Endothelial cell of umbilical vein (primary cell): Measurements from ENCODE around the gene MRPL54. TPM values are rescaled to one million over a fixed set of nuclear protein-coding genes. Genes with fewer than 3 reads are reported as not detected.

Experiments
- BruUV-seq: library from RNA; stranded (reverse); fragments of 400-500 nt; replicated peaks from 2 replicates; lab custom pipeline; 2021; lab: Mats Ljungman, UMichigan
- CTCF ChIA-PET: fragments of 300-600, 350-600 bp; sonication (Branson Sonifier 250); formaldehyde crosslinking; loops from one replicate; lab custom pipeline; 2021; ENCODE audit warnings: antibody characterized with exemption, inconsistent platforms; lab: Charles Lee
- POLR2A ChIA-PET: fragments of 300-600, 350-600 bp; sonication (Branson Sonifier 250); formaldehyde crosslinking; loops from one replicate; lab custom pipeline; 2021; ENCODE audit warnings: antibody characterized with exemption, inconsistent platforms; lab: Charles Lee
- DNase-seq: peaks from one replicate; pipeline ENCODE4 v3.0.0-alpha.2; 2011; ENCODE audit warnings: low read depth, low spot score
- FAIRE-seq: peaks from 2 replicates; lab custom pipeline; 2011; peaks lifted over from hg19 to GRCh38; lab: Jason Lieb, UNC
- H2AFZ ChIP-seq: 2 replicates; pipeline ENCODE4 v1.6.0; 2012; ENCODE audit warnings: low read depth, low read length, control low read depth, inconsistent platforms
- H3K27ac ChIP-seq: 2 replicates; pipeline ENCODE4 v1.5.1; 2011; ENCODE audit warnings: low read depth, mild to moderate bottlenecking, control low read depth, low read length, moderate library complexity; ENCODE audit not compliant: insufficient read depth
- H3K27me3 ChIP-seq, 2 experiments: 2 replicates each; pipeline versions ENCODE4 v1.6.0 to v1.6.1; 2011; ENCODE audit warnings: low read length in 2 of 2, mixed read lengths in 1 of 2; ENCODE audit not compliant: control insufficient read depth in 2 of 2, insufficient read depth in 2 of 2
- H3K36me3 ChIP-seq, 2 experiments: 2 replicates in 1 of 2; 3 replicates in 1 of 2; pipeline ENCODE4 v1.5.1; 2011; ENCODE audit warnings: low read length in 2 of 2, mild to moderate bottlenecking in 1 of 2, moderate library complexity in 1 of 2; ENCODE audit not compliant: control insufficient read depth in 2 of 2, insufficient read depth in 2 of 2; ENCODE audit errors: extremely low read depth in 1 of 2
- H3K4me1 ChIP-seq: 3 replicates; pipeline ENCODE4 v1.5.1; 2011; ENCODE audit warnings: mild to moderate bottlenecking, low read length; ENCODE audit not compliant: control insufficient read depth, insufficient read depth; ENCODE audit errors: extremely low read depth
- H3K4me2 ChIP-seq: 2 replicates; pipeline ENCODE4 v1.6.1; 2011; ENCODE audit warnings: low read length, control low read depth, mixed read lengths; ENCODE audit not compliant: insufficient read depth
- H3K4me3 ChIP-seq, 3 experiments: fragments of 200-600 bp in 1 of 3; sonication (generic), shearing (Covaris generic) in 1 of 3; replicated peaks in 1 of 3; 2 replicates each; pipeline ENCODE4 v1.5.1; 2011 to 2016; ENCODE audit warnings: control low read depth in 3 of 3, low read length in 3 of 3, mild to moderate bottlenecking in 2 of 3, inconsistent platforms in 1 of 3, low read depth in 1 of 3, moderate library complexity in 1 of 3; ENCODE audit not compliant: insufficient read depth in 1 of 3
- H3K79me2 ChIP-seq: 2 replicates; pipeline ENCODE4 v1.6.0; 2012; ENCODE audit warnings: low read length, inconsistent platforms; ENCODE audit not compliant: control insufficient read depth, insufficient read depth
- H3K9ac ChIP-seq: replicated peaks from 2 replicates; pipeline ENCODE3; 2011; ENCODE audit warnings: low read length, control low read depth; ENCODE audit not compliant: insufficient read depth; ENCODE audit errors: extremely low read depth
- H3K9me1 ChIP-seq: replicated peaks from 3 replicates; pipeline ENCODE4 v1.6.0; 2011; ENCODE audit warnings: mild to moderate bottlenecking, low read length; ENCODE audit not compliant: control insufficient read depth, insufficient read depth; ENCODE audit errors: extremely low read depth
- H3K9me3 ChIP-seq: replicated peaks from 2 replicates; pipeline ENCODE4 v1.5.1; 2012; ENCODE audit warnings: low read length, inconsistent platforms; ENCODE audit not compliant: control insufficient read depth, insufficient read depth
- H4K20me1 ChIP-seq: replicated peaks from 2 replicates; pipeline ENCODE3; 2011; ENCODE audit warnings: mild to moderate bottlenecking, low read length; ENCODE audit not compliant: control insufficient read depth, insufficient read depth; ENCODE audit errors: extremely low read depth
- CTCF ChIP-seq, 2 donors: IDR thresholded peaks; 1 replicate in 1 of 2; 2 replicates in 1 of 2; pipeline ENCODE4 v1.5.1; 2011; ENCODE audit warnings: low read length in 2 of 2, mild to moderate bottlenecking in 2 of 2, moderate library complexity in 2 of 2, control low read depth in 1 of 2, inconsistent platforms in 1 of 2, low read depth in 1 of 2; ENCODE audit not compliant: insufficient read depth in 1 of 2; ENCODE audit errors: extremely low read depth in 1 of 2
- EZH2 ChIP-seq: IDR thresholded peaks from 2 replicates; pipeline ENCODE4 v1.6.1; 2012; ENCODE audit warnings: borderline replicate concordance, low read depth, mild to moderate bottlenecking, moderate library complexity, low read length, inconsistent platforms; ENCODE audit not compliant: severe bottlenecking
- FOS ChIP-seq: IDR thresholded peaks from 2 replicates; pipeline ENCODE4 v1.6.1; 2011; ENCODE audit warnings: mild to moderate bottlenecking, low read length, moderate library complexity, borderline replicate concordance; ENCODE audit not compliant: insufficient read depth
- GATA2 ChIP-seq: IDR thresholded peaks from 2 replicates; pipeline ENCODE4 v1.7.0; 2011; ENCODE audit warnings: low read depth, mild to moderate bottlenecking, moderate library complexity, mixed read lengths, low read length; ENCODE audit not compliant: insufficient read length, insufficient read depth
- JUN ChIP-seq: IDR thresholded peaks from 2 replicates; pipeline ENCODE4 v1.6.1; 2011; ENCODE audit warnings: borderline replicate concordance, low read depth; ENCODE audit not compliant: insufficient read length, insufficient read depth
- MAX ChIP-seq: IDR thresholded peaks from 2 replicates; pipeline ENCODE4 v1.6.1; 2011; ENCODE audit not compliant: insufficient read depth, insufficient read length
- MYC ChIP-seq: IDR thresholded peaks from one replicate; pipeline ENCODE4 v1.6.1; 2011; ENCODE audit warnings: mild to moderate bottlenecking, low read depth, low read length
- POLR2A ChIP-seq: IDR thresholded peaks from 2 replicates; pipeline ENCODE4 v1.6.1; 2012; ENCODE audit warnings: low read depth, mild to moderate bottlenecking, control low read depth, low read length
- POLR2AphosphoS5 ChIP-seq: IDR thresholded peaks from 2 replicates; pipeline ENCODE4 v1.6.1; 2012; ENCODE audit warnings: low read depth, mild to moderate bottlenecking, control low read depth, low read length, moderate library complexity; ENCODE audit not compliant: insufficient read depth
- dilution Hi-C: fragments of 300-500 bp; cut with MboI; formaldehyde crosslinking; loops from one replicate; pipeline ENCODE4 v1.15.0; 2019; ENCODE audit warnings: low sequenced_read_pairs; ENCODE audit not compliant: extremely low pct_ligation_motif_present
- intact Hi-C: fragments of 100-400 bp; cut with micrococcal nuclease; formaldehyde crosslinking; loops from one replicate; pipeline ENCODE4 v1.10.0; 2022
- polyA plus RNA-seq, 4 experiments: library from polyadenylated mRNA; depleted of rRNA in 3 of 4; stranded (reverse) in 3 of 4; unstranded in 1 of 4; fragments of >200 nt; gene quantifications; 2 replicates each; pipeline versions ENCODE4 v1.2.1 to v1.2.3, GENCODE V29; 2011 to 2012; ENCODE audit warnings: missing spikeins in 1 of 4
- total RNA-seq: library from RNA; stranded (reverse); gene quantifications from 2 replicates; pipeline ENCODE4 v1.2.3, GENCODE V29; 2021

MRPL54 gene
- total and polyA plus RNA-seq, 2 donors (not counting 3 experiments of a cell fraction or from before 2014, with no cell fraction given): 76.3 to 93.1 TPM

GRCh38 chr19:3725121-3725520 is 37.4 kb upstream of the MRPL54 start:
- Histone ChIP-seq H3K9me1 (no peaks in the 10 kb centered on the region), H4K20me1 (no peaks in the 10 kb centered on the region), H3K4me1 (no peaks in the 10 kb centered on the region), H3K27ac (no peak overlapping the region), H3K4me2 (no peak overlapping the region), H3K4me3 (no peak overlapping the region), H3K9me3 (no peaks in the 10 kb centered on the region), H2AFZ (no peak overlapping the region), H3K27me3 (peaks cover 20 to 27% of the 10 kb centered on the region in 2 experiments), H3K36me3 (no peaks in the 10 kb centered on the region), H3K79me2 (no peaks in the 10 kb centered on the region), H3K9ac (no peak overlapping the region)
- intact Hi-C loops: no loop called here
- no TSS peak for BruUV-seq
- DNase-seq (no peak), FAIRE-seq (no peak)
- CTCF ChIA-PET: interaction anchor here (1.2 kb wide), 1 partner anchor 97 kb away, joined by 3 read pairs; no protein-coding TSS in a partner anchor
- no peak for TF ChIP-seq POLR2AphosphoS5
- TF ChIP-seq POLR2A: no peak
- no peak for TF ChIP-seq MYC
- no peak for TF ChIP-seq FOS
- no peak for TF ChIP-seq CTCF (IDR thresholded peaks at IDR 0.05; ENCODE audit: extremely low read depth in 1 of 2, insufficient read depth in 1 of 2, low read depth in 1 of 2, low read length in 2 of 2)
- no peak for TF ChIP-seq EZH2
- no peak for TF ChIP-seq GATA2
- TF ChIP-seq MAX: no peak
- no peak for TF ChIP-seq JUN
- POLR2A ChIA-PET: no interaction called here
- dilution Hi-C loops: no loop called here
